A549 treated with dexamethasone at 1 μM for 4 hours (cell line): ENCODE measurements around the gene TFR2. TPM values are rescaled to one million over a fixed set of nuclear protein-coding genes. Genes with fewer than 3 reads are reported as not detected.

ENCODE experiments used
- total RNA-seq: library from RNA; stranded (reverse); fragments of 200-300 nt; extraction: Qiagen RNA extraction; gene quantifications from 5 replicates; pipeline ENCODE4 v1.2.3, GENCODE V29; 2022

Gene TFR2
- total RNA-seq: 1.9 to 2.7 TPM (median 2.4 TPM) in 5 replicates

DNA sequence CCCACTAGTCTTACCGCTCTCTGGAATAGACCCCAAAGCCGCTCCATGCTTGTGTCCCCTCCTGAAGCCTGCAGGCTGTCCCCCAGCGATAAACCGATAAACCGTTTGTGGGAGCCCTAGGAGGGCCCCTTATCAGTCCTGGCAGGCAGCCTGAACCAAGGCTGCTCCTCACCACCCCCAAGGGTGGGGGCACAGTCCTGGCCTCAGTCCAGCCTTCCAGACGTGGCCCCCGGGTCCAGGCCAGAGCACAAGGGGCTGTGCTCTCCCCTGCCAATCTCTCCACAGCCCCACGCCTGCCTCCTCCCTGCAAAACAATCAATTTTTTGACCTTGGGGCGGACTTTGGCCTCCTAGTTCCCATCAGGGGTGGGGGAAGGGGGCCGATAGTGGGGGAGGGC, at the start of gene TFR2:
Gene TFR2, minus strand, starts transcription at position 90 of the 397 bp plus-strand sequence. Its CDS starts 43 bp downstream, at position 47.

DNA sequence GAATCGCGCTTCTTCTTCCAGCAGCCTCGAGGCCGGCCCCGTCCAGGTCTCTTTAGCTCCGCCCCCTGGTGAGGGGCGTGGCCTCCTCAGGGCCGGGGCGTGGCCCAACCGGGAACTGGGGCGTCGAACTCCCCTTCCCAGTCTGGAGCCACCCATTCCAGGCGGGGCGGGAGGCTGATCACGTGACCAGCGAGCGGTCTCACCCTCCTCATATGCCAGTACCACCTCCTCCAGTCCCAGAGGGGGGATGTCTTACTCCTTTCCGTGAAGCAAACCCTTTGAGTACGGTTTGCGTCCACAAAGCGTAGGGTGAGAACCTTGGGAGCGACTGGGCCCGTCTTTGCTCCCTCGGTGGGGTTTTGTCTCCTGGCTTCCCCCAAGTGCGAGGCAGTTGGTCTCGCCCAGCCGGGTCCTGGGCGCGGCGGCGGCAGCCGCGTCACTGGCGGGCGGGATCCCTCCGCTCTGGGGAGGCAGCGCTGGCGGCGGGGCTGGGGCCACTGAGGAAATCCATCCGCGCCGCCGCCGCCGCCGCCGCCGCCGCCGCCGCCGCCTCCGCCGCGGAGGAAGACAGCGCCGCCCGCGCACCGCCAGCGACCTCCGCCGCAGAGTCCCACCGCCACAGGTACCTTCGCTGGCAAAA, 32.1 kb upstream of the TFR2 start, which contains the start of gene GNB2:
Gene GNB2, plus strand, starts transcription at position 439 of the 640 bp plus-strand sequence. CDS start 2,526 bp downstream, outside the sequence.

DNA sequence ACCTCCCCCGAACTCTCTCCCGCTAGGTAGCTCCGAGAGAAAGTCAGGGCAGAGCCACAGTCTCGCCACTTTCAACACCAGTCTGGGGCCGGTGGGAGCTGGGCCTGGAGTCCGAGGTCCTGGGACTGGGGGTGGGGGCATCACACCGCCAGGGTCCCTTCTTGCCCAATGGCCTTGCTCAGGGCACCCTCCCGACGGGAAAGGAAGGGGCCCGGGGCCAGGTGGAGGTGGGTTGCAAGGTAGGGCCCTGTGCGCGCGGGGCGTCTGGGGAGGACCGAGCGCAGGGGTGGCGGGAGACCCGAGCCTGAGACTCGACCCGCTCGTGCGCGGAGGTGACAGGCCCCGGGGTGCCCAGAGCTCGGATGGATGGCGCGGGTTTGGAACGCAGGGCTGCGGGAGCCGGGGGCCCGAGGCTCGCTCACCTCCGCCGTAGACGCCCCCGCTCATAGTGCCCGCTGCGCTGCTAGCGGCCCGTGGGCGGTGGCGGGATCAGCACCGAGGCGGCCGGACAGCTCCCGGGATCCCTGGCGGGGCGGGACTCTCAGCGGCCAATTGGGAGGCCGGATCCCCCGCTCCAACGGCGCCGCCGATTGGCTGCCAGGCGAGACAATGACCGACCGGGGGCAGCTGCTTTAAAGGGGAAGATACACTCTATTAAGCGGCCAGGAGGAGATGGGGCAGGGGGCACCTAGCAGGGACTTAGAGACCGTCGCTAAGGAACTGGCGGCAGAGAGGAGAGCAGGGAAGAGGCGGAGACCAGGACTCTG, 14.7 kb upstream of the TFR2 start, which contains the start of gene ACTL6B:
Gene ACTL6B, minus strand, starts transcription at position 541 of the 767 bp plus-strand sequence. Its CDS starts 94 bp downstream, at position 447.

DNA sequence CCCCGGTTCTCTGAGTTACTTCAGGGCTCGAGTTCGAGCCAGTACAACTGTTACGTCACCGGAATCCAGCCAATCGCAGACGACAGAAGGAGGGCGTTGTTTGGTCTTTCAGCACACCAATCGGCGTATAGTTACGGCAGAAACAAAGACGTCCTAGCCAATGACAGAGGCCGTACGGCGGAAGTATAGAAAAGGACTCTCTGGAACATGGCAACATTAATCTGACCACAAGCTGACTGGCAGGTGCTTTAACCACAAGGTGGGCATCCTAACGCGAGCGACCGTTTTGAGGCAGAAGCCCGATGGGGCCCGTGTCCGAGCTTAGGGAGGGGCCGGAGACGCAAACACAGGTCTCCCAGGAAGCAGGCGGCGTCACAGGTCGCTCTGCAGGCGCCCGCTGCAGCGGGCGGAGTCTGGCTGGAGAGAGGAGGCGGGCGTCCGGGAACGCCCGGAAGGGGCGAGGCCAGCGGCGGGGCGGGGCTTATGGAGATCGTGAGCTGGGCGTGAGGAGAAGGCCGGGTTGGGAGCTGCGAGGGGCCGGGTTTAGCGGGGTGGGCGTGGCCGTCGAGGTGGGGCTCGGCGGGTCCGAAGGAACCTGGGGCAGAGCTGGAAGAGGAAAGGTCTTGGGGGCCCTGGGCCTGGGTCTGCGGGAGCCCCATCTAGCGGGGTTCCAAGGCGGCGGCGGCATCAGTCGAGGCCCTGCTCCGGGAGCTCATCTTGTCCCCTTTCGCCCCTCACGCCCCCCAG, 29.2 kb downstream of the TFR2 start, which contains the start of gene MOSPD3:
Gene MOSPD3, plus strand, starts transcription at position 558 of the 747 bp plus-strand sequence. CDS start 252 bp downstream, outside the sequence.

DNA sequence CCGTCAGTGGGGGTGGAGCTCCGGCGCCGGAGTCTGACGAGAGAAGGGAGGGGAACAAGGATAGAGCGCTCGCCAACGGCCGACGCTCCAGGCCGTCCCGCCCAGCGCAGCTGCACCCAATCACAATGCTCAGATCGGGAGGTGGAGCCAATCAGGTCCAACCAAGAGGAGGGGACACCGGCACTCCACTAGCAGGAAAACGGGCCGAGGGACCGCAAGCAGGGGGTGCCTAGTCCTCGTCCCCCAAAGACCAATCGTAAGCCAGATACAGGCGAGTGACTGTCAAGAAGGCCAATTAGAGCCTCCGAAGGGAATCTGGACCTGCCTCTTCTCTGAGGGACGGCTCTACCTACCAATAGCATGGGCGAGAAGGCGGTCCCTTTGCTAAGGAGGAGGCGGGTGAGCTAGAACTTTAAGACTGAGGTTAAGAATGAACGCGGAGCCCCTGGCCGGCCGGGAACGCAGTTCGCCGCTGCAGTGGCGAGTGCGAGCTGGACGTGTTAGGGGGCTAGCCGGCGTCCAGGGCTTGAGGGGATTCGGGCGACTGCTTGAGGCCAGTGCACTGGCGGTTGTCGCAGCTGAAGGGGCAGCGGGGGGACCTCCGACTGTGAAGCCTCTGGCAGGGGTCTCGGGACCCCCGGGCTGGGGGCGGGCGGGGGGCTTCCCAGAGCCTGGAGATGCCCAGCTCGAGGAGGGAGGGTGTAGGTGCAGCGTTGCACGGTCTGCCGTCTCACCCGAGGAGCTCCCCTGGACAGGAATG, 54.9 kb downstream of the TFR2 start, which contains the start of gene FBXO24:
Gene FBXO24, plus strand, starts transcription at position 63 of the 760 bp plus-strand sequence. Its CDS starts 298 bp downstream, at position 361.

DNA sequence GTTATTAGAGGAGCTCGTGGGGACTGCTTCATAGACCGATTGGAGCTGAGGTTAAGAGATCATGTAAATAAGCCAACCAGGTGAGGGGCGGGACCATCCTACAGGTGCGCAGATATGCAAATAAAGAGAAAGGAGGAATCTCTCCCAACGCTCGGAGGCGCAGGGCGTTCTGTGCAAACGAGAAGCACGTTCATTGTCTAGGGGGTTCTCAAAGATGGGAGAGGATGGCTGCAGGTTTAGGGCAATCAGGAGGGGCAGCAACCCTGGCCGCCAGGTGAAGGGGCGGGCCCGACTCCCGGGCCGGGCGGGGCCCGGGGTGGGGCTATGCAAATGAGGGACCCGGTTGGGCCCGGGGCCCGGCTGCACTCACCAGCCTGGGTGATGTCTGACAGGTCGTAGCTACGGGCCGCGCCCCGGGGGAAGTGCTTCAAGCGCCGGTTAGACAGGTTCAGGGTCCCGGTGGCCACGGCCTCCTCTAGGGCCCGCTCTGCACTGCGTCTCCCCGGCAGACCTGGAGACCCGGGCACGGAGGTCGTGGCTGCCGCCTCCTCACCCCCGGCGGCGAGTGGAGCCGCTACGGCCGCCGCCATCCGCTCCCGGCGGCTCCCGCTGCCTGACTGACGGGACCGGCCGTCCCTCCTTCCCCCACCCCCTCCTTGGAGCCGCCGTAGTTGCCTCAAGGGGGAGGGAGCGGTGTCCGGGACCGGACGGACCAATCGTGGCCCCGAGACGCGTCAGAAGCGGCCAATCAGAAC, 55.7 kb downstream of the TFR2 start, which contains the start of gene LRCH4:
Gene LRCH4, minus strand, starts transcription at position 619 of the 755 bp plus-strand sequence. Its CDS starts 29 bp downstream, at position 590.

DNA sequence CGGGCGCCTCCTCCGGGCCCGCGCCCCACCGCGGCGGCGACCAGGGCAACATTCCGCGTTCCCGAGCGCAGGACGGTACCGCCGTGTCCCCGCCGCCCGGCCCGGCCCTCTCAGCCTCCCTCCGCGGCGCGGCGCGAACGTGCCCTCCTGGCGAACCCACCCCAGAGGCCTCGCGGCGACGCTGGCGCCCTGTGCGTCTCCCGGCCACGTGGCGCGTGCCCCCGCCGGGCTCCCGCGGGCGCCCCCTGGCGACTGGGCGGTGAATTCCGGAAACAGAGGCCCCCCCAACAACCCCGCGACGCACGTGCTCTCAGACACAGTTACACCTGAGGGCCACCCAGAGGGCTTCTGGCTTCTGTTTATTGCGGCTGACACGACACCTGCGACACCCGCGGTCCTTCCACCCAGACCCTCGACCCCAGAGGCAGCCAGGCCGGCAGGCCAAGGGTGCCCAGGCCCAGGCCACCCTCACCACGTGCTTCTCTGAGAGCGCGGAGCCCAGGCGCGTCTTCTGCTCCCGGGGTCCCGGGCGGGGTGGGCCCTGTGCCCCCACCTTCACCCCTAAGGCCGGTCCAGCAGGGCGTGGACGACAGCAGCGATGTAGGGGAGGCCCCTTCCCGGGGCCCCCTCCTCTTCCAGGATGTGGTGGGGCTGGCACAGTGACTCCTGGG, 67.5 kb downstream of the TFR2 start, which contains the start of gene SAP25:
Gene SAP25, minus strand, starts transcription at position 210 of the 671 bp plus-strand sequence. Its CDS starts 158 bp downstream, at position 52.

Other genes with a start within 250 kb of the TFR2 start
- gene ZCWPW1, start 212.8 kb downstream of the TFR2 start, total RNA-seq: 0.86 to 1.7 TPM (median 1.5 TPM) in 5 replicates
- gene MEPCE, start 211.7 kb downstream of the TFR2 start, total RNA-seq: 37.5 to 52.8 TPM (median 47.6 TPM) in 5 replicates
- 32.6 to 42.1 TPM (median 38.3 TPM) in 5 replicates for gene PPP1R35, start 205.1 kb downstream of the TFR2 start, total RNA-seq
- gene SPACDR, start 177.3 kb downstream of the TFR2 start, total RNA-seq: 0.47 to 1.1 TPM (median 0.89 TPM) in 5 replicates
- 49.8 to 72.0 TPM (median 61.8 TPM) in 5 replicates for gene TSC22D4, start 162.3 kb downstream of the TFR2 start, total RNA-seq
- 3.9 to 7.8 TPM (median 6.4 TPM) in 5 replicates for gene NYAP1, start 157.6 kb downstream of the TFR2 start, total RNA-seq
- 29.4 to 57.4 TPM (median 50.2 TPM) in 5 replicates for gene AGFG2, start 102.3 kb downstream of the TFR2 start, total RNA-seq
- gene SAP25, start 67.7 kb downstream of the TFR2 start, total RNA-seq: 0.32 to 0.66 TPM (median 0.38 TPM) in 4 of 5 replicates, not detected in the other
- gene LRCH4, start 55.4 kb downstream of the TFR2 start, total RNA-seq: 10.2 to 19.5 TPM (median 15.7 TPM) in 5 replicates
- 0.10 to 0.33 TPM (median 0.25 TPM) in 5 replicates for gene FBXO24, start 55.2 kb downstream of the TFR2 start, total RNA-seq
- gene PCOLCE, start 39.2 kb downstream of the TFR2 start, total RNA-seq: 6.8 to 10.9 TPM (median 8.8 TPM) in 5 replicates
- 15.5 to 21.8 TPM (median 20.2 TPM) in 5 replicates for gene MOSPD3, start 29.0 kb downstream of the TFR2 start, total RNA-seq
- not detected in 5 replicates for gene ACTL6B, start 14.9 kb upstream of the TFR2 start, total RNA-seq
- gene GNB2, start 32.2 kb upstream of the TFR2 start, total RNA-seq: 159 to 275 TPM (median 264 TPM) in 5 replicates
- gene GIGYF1, start 52.7 kb upstream of the TFR2 start, total RNA-seq: 8.9 to 19.9 TPM (median 15.2 TPM) in 5 replicates
- gene POP7, start 64.6 kb upstream of the TFR2 start, total RNA-seq: 69.0 to 94.3 TPM (median 86.0 TPM) in 5 replicates
- 0.06 TPM in 1 of 5 replicates, not detected in the others for gene EPO, start 78.9 kb upstream of the TFR2 start, total RNA-seq
- not detected in 5 replicates for gene ZAN, start 92.0 kb upstream of the TFR2 start, total RNA-seq
- 31.6 to 48.8 TPM (median 47.8 TPM) in 5 replicates for gene EPHB4, start 186.0 kb upstream of the TFR2 start, total RNA-seq
- gene SLC12A9, start 211.2 kb upstream of the TFR2 start, total RNA-seq: 10.0 to 15.5 TPM (median 12.9 TPM) in 5 replicates
- gene TRIP6, start 225.8 kb upstream of the TFR2 start, total RNA-seq: 38.6 to 50.0 TPM (median 46.4 TPM) in 5 replicates
- 107 to 156 TPM (median 148 TPM) in 5 replicates for gene SRRT, start 233.6 kb upstream of the TFR2 start, total RNA-seq
- gene UFSP1, start 248.2 kb upstream of the TFR2 start, total RNA-seq: 3.9 to 6.1 TPM (median 4.5 TPM) in 5 replicates